Gastrocnemius medialis (tissue), 4 donors: Measurements from ENCODE around the gene ADARB1.

Experiments
- POLR2A ChIP-seq, 2 donors: fragments of 450-650 bp; IDR thresholded peaks; one replicate each; pipeline ENCODE4 v1.6.1; 2017; ENCODE audit warnings: antibody characterized with exemption in 2 of 2, mild to moderate bottlenecking in 2 of 2, moderate library complexity in 2 of 2
- TF ChIP-seq, protein P1 (sequence below), 5 experiments: fragments of 450-650 bp in 3 of 5; fragments of 200-600 bp in 2 of 5; sonication (generic) in 2 of 5; IDR thresholded peaks in 4 of 5; conservative IDR thresholded peaks in 1 of 5; 1 replicate in 4 of 5; 2 replicates in 1 of 5; pipeline ENCODE4 v1.5.1; 2016 to 2019; ENCODE audit warnings: antibody characterized with exemption in 5 of 5, mild to moderate bottlenecking in 3 of 5, moderate library complexity in 3 of 5

GRCh38 chr21:45076245-45076711, 1.9 kb downstream of the ADARB1 start:
- TF ChIP-seq, protein P1, sequence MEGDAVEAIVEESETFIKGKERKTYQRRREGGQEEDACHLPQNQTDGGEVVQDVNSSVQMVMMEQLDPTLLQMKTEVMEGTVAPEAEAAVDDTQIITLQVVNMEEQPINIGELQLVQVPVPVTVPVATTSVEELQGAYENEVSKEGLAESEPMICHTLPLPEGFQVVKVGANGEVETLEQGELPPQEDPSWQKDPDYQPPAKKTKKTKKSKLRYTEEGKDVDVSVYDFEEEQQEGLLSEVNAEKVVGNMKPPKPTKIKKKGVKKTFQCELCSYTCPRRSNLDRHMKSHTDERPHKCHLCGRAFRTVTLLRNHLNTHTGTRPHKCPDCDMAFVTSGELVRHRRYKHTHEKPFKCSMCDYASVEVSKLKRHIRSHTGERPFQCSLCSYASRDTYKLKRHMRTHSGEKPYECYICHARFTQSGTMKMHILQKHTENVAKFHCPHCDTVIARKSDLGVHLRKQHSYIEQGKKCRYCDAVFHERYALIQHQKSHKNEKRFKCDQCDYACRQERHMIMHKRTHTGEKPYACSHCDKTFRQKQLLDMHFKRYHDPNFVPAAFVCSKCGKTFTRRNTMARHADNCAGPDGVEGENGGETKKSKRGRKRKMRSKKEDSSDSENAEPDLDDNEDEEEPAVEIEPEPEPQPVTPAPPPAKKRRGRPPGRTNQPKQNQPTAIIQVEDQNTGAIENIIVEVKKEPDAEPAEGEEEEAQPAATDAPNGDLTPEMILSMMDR (IDR thresholded peaks at IDR 0.05 in 4 of 5, conservative IDR thresholded peaks at IDR 0.05 in 1 of 5) = no peak
- TF ChIP-seq POLR2A (IDR thresholded peaks at IDR 0.05) = no peak
